HepG2 (cell line): ENCODE data around the gene AP4M1. TPM values are rescaled to one million over a fixed set of nuclear protein-coding genes. Genes with fewer than 3 reads are reported as not detected.
A peak's percentile ranks its signal among the peaks of the same experiment; 100 is the strongest.

Experiments used
- AFF4 ChIP-seq: sonication (generic); formaldehyde crosslinking; IDR thresholded peaks from 2 replicates; pipeline ENCODE4 v1.4.0; 2020; ENCODE audit warnings: missing genetic modification reagents
- ARHGAP35 ChIP-seq: sonication (generic); formaldehyde crosslinking; IDR thresholded peaks from 2 replicates; pipeline ENCODE4 v1.9.0; 2022; ENCODE audit warnings: mild to moderate bottlenecking, inconsistent platforms, moderate library complexity, missing genetic modification reagents, borderline replicate concordance
- DDIT3 ChIP-seq: sonication (generic); formaldehyde crosslinking; IDR thresholded peaks from 2 replicates; pipeline ENCODE4 v1.4.0; 2020; ENCODE audit warnings: mild to moderate bottlenecking, missing genetic modification reagents
- DMTF1 ChIP-seq: sonication (generic); formaldehyde crosslinking; IDR thresholded peaks from 2 replicates; pipeline ENCODE4 v1.4.0; 2020; ENCODE audit warnings: mild to moderate bottlenecking, missing genetic modification reagents
- DPF2 ChIP-seq: sonication (generic); formaldehyde crosslinking; IDR thresholded peaks from 2 replicates; pipeline ENCODE4 v1.4.0; 2020; ENCODE audit warnings: mild to moderate bottlenecking, low read depth, missing genetic modification reagents, borderline replicate concordance
- ELF1 ChIP-seq: sonication (generic); formaldehyde crosslinking; IDR thresholded peaks from 2 replicates; pipeline ENCODE4 v1.4.0; 2020; ENCODE audit warnings: missing genetic modification reagents
- KLF13 ChIP-seq: sonication (generic); formaldehyde crosslinking; IDR thresholded peaks from 2 replicates; pipeline ENCODE4 v1.4.0; 2020; ENCODE audit warnings: mild to moderate bottlenecking, missing genetic modification reagents
- NAIF1 ChIP-seq: sonication (generic); formaldehyde crosslinking; IDR thresholded peaks from 2 replicates; pipeline ENCODE4 v1.5.0; 2020; ENCODE audit warnings: mild to moderate bottlenecking, missing genetic modification reagents, borderline replicate concordance
- PCBP2 ChIP-seq: fragments of 200-400 bp; formaldehyde crosslinking; optimal IDR thresholded peaks from 2 replicates; pipeline ENCODE3; 2018; ENCODE audit warnings: low read length, low read depth; ENCODE audit not compliant: poor library complexity, severe bottlenecking
- REPIN1 ChIP-seq: sonication (generic); formaldehyde crosslinking; IDR thresholded peaks from 2 replicates; pipeline ENCODE4 v1.8.0; 2022; ENCODE audit warnings: missing genetic modification reagents, low read depth, mild to moderate bottlenecking, borderline replicate concordance
- REXO4 ChIP-seq: sonication (generic); formaldehyde crosslinking; IDR thresholded peaks from 2 replicates; pipeline ENCODE4 v1.8.0; 2022; ENCODE audit warnings: missing genetic modification reagents, mild to moderate bottlenecking, borderline replicate concordance
- SNRNP70 ChIP-seq: fragments of 200-400 bp; formaldehyde crosslinking; IDR thresholded peaks from 2 replicates; pipeline ENCODE4 v1.6.1; 2017; ENCODE audit warnings: mild to moderate bottlenecking, low read depth, low read length, moderate library complexity
- ZMAT3 ChIP-seq: sonication (generic); formaldehyde crosslinking; conservative IDR thresholded peaks from 2 replicates; pipeline ENCODE4 v1.7.0; 2021; ENCODE audit warnings: missing genetic modification reagents
- ZMYM4 ChIP-seq: sonication (generic); formaldehyde crosslinking; IDR thresholded peaks from 2 replicates; pipeline ENCODE4 v1.8.1; 2023; ENCODE audit warnings: mild to moderate bottlenecking, missing genetic modification reagents
- ZNF121 ChIP-seq: sonication (generic); formaldehyde crosslinking; IDR thresholded peaks from 2 replicates; pipeline ENCODE4 v1.5.0; 2020; ENCODE audit warnings: mild to moderate bottlenecking, missing genetic modification reagents
- ZNF230 ChIP-seq: sonication (generic); formaldehyde crosslinking; IDR thresholded peaks from 2 replicates; pipeline ENCODE4 v1.4.0; 2020; ENCODE audit warnings: mild to moderate bottlenecking, missing genetic modification reagents
- ZNF263 ChIP-seq: sonication (generic); formaldehyde crosslinking; IDR thresholded peaks from 2 replicates; pipeline ENCODE4 v1.4.0; 2020; ENCODE audit warnings: missing genetic modification reagents
- ZNF275 ChIP-seq: sonication (generic); formaldehyde crosslinking; IDR thresholded peaks from 2 replicates; pipeline ENCODE4 v1.8.0; 2022; ENCODE audit warnings: missing genetic modification reagents, mild to moderate bottlenecking, inconsistent platforms, borderline replicate concordance
- ZNF44 ChIP-seq: sonication (generic); formaldehyde crosslinking; IDR thresholded peaks from 2 replicates; pipeline ENCODE4 v1.5.1; 2020; ENCODE audit warnings: mild to moderate bottlenecking, missing genetic modification reagents
- ZNF776 ChIP-seq: sonication (generic); formaldehyde crosslinking; IDR thresholded peaks from 2 replicates; pipeline ENCODE4 v1.4.0; 2020; ENCODE audit warnings: mild to moderate bottlenecking, missing genetic modification reagents
- ZSCAN21 ChIP-seq: sonication (generic); formaldehyde crosslinking; IDR thresholded peaks from 2 replicates; pipeline ENCODE4 v1.8.0; 2022; ENCODE audit warnings: mild to moderate bottlenecking, missing genetic modification reagents, moderate library complexity, borderline replicate concordance
- polyA plus RNA-seq, 8 experiments: library from polyadenylated mRNA; depleted of rRNA in 3 of 8; stranded (reverse) in 7 of 8; unstranded in 1 of 8; fragments of >200 nt; fragmentation: Illumina TruSeq in 4 of 8; extraction: Trizol in 4 of 8; gene quantifications; 2 replicates each; pipeline versions ENCODE4 v1.2.1 to v1.2.3, GENCODE V29; 2011 to 2016; ENCODE audit warnings: low read depth in 4 of 8, missing spikeins in 1 of 8, mixed read lengths in 1 of 8; ENCODE audit not compliant: insufficient read depth in 1 of 8
- total RNA-seq, 5 experiments: library from RNA; depleted of rRNA; stranded (reverse); fragments of >200 nt; fragmentation: Illumina TruSeq; extraction: Trizol; gene quantifications; 2 replicates each; pipeline ENCODE4 v1.2.3, GENCODE V29; 2016; ENCODE audit warnings: low read depth in 1 of 5

Gene AP4M1
- total and polyA plus RNA-seq, 2 of the 13 experiments (the other 11 are each of a cell fraction or from before 2014, with no cell fraction given), result 6.3 to 9.7 TPM

GRCh38 chr7:100088621-100089457, 12.6 kb upstream of the AP4M1 start, which contains the start of gene COPS6 (continued):
- TF ChIP-seq DMTF1 (CRISPR knock-in tag) (0 out of 2 replicates have a peak, but pooled peaks have one; percentile 73), PCBP2 (no peak), SNRNP70 (no peak), DPF2 (CRISPR knock-in tag) (no peak), ARHGAP35 (peak; percentile 71; the same call in 1 of the 2 replicates), REXO4 (peak; percentile 95), AFF4 (CRISPR knock-in tag) (0 out of 2 replicates have a peak, but pooled peaks have one; percentile 38), ZMYM4 (CRISPR knock-in tag) (peak; percentile 79), ZNF275 (peak; percentile 84), ELF1 (CRISPR knock-in tag) (no peak), DDIT3 (no peak), ZNF776 (CRISPR knock-in tag) (peak; percentile 87; the same call in 1 of the 2 replicates), REPIN1 (CRISPR knock-in tag) (peak; percentile 85), ZNF44 (no peak), ZSCAN21 (CRISPR knock-in tag) (peak; percentile 99), ZNF121 (peak; percentile 24; the same call in 1 of the 2 replicates), KLF13 (peak; percentile 24; the same call in 1 of the 2 replicates), ZNF263 (CRISPR knock-in tag) (peak; percentile 58; the same call in 1 of the 2 replicates), NAIF1 (0 out of 2 replicates have a peak, but pooled peaks have one; percentile 37), ZMAT3 (peak; percentile 99), ZNF230 (peak; percentile 84; the same call in 1 of the 2 replicates)
